GM12891 (cell line): ENCODE measurements around the gene LRFN5.
"Not testable (repeated sequence)": the region's sequence is repeated elsewhere in the genome, so short reads cannot be mapped to it uniquely, and the experiment has no call there.

ENCODE experiments used
- DNase-seq: peaks from one replicate; pipeline ENCODE4 v3.0.0; 2011; ENCODE audit warnings: low spot score; ENCODE audit not compliant: insufficient read length
- FAIRE-seq: peaks from 2 replicates; lab custom pipeline; 2011; peaks lifted over from hg19 to GRCh38; lab: Jason Lieb, UNC
- PAX5 ChIP-seq: IDR thresholded peaks from 2 replicates; pipeline ENCODE4 v1.6.1; 2011; ENCODE audit warnings: low read length, moderate library complexity, mild to moderate bottlenecking; ENCODE audit not compliant: insufficient read depth, severe bottlenecking
- POLR2A ChIP-seq: IDR thresholded peaks from 2 replicates; pipeline ENCODE4 v1.6.1; 2011; ENCODE audit warnings: low read depth, low read length, control low read depth
- POLR2AphosphoS5 ChIP-seq: IDR thresholded peaks from 2 replicates; pipeline ENCODE4 v1.6.1; 2011; ENCODE audit warnings: low read depth, low read length, control low read depth
- POU2F2 ChIP-seq: IDR thresholded peaks from 2 replicates; pipeline ENCODE4 v1.6.1; 2011; ENCODE audit warnings: low read depth, mild to moderate bottlenecking, control low read depth, low read length, moderate library complexity
- SPI1 ChIP-seq: IDR thresholded peaks from 2 replicates; pipeline ENCODE4 v1.6.1; 2011; ENCODE audit warnings: low read depth, low read length, control low read depth
- TAF1 ChIP-seq: IDR thresholded peaks from 2 replicates; pipeline ENCODE4 v1.6.1; 2011; ENCODE audit warnings: low read depth, low read length, control low read depth

Gene LRFN5

GRCh38 chr14:41663473-41663850 lies 56.8 kb downstream of the LRFN5 start:
- FAIRE-seq (no peak), DNase-seq (no peak)

GRCh38 chr14:41666301-41666700 lies 59.6 kb downstream of the LRFN5 start:
- DNase-seq (no peak), FAIRE-seq (no peak)

More at GRCh38 chr14:41663473-41663850, 56.8 kb downstream of the LRFN5 start:
- TF ChIP-seq PAX5 (no peak), TAF1 (no peak), SPI1 (no peak), POLR2A (no peak), POU2F2 (no peak), POLR2AphosphoS5 (no peak)

DNA sequence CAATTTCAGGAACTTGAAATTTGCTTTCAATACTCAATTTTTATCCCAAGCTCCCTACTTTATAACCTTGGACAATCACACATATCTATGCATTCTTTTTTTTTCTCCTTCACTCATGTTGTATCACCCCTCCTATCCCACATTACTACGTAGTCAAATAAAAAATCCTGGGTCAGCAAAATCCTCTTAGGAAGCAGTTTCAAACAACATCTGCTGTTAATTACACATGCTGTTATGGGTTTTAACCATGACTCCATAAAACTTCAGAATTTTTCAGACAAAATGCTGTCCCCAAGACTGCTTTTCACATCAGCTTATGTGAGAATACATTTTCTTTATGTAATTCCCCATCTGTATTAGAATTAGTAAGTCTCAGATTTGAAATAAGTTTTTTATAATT lies 61.7 kb downstream of the LRFN5 start:
- no peak for DNase-seq
- no peak for FAIRE-seq
- TF ChIP-seq PAX5 (no peak), POU2F2 (no peak), TAF1 (no peak), POLR2A (no peak), SPI1 (no peak), POLR2AphosphoS5 (no peak)

More at GRCh38 chr14:41666301-41666700, 59.6 kb downstream of the LRFN5 start:
- TF ChIP-seq POU2F2 (no peak), TAF1 (no peak), POLR2A (no peak), POLR2AphosphoS5 (no peak), SPI1 (no peak), PAX5 (no peak)

- DNase-seq, FAIRE-seq: not testable (repeated sequence)
These were observed 66.9 kb downstream of the LRFN5 start for GRCh38 chr14:41673601-41674000.

DNA sequence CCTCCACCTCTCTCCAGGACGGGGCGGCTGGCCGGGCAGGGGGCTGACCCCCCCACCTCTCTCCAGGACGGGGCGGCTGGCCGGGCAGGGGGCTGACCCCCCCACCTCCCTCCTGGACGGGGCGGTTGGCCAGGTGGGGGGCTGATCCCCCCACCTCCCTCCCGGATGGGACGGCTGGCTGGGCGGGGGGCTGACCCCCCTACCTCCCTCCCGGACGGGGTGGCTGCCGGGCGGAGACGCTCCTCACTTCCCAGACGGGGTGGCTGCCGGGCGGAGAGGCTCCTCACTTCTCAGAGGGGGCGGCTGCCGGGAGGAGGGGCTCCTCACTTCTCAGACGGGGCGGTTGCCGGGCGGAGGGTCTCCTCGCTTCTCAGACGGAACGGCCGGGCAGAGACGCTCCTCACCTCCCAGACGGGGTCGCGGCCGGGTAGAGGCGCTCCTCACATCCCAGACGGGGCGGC lies 67.9 kb downstream of the LRFN5 start:
- not testable (repeated sequence) for FAIRE-seq, DNase-seq

DNA sequence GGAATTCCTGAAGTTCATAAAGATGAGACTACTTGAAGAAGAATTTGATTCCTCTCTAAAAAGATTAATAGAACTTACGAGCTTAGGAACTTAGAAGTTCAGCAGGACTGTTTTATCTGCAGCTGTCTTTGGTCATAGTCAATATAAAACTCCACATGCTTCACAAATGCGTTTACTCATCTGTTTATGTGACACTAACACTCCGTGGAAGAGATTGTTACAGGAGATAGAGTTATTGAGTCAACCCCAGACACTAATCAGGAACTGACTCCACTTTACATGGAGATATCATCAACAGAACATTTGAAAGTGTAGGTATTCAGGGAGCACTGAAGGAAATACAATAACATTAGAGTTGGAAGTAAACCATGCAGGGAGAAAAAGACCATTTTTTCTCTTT lies 92.8 kb downstream of the LRFN5 start:
- DNase-seq (no peak), FAIRE-seq (no peak)
- TF ChIP-seq TAF1 (no peak), PAX5 (no peak), POLR2AphosphoS5 (no peak), POU2F2 (no peak)

- FAIRE-seq (no peak), DNase-seq (no peak)
- no peak for TF ChIP-seq SPI1
- TF ChIP-seq POLR2AphosphoS5: no peak
- TF ChIP-seq TAF1: no peak
- TF ChIP-seq PAX5: no peak
- TF ChIP-seq POLR2A: no peak
- no peak for TF ChIP-seq POU2F2
These were observed 111.9 kb downstream of the LRFN5 start for GRCh38 chr14:41718477-41719166.

DNA sequence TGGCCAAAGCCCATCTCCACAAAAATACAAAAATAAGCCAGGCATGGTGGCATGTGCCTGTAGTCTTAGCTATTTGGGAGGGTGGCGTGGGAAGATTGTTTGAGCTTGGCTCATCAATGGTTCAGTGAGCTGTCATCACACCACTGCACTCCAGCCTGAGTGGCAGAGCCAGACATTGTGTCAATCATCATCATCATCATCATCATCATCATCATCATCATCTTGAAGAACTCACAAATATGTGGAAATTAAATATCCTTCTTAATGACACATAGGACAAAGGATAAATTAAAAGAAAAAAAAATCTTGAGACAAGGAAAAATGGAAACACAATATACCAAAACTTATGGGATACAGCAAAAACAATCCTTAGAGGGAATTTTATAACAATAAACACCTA lies 132.5 kb downstream of the LRFN5 start:
- DNase-seq (no peak), FAIRE-seq (no peak)
- TF ChIP-seq POLR2A: no peak
- no peak for TF ChIP-seq POLR2AphosphoS5
- TF ChIP-seq PAX5: no peak
- no peak for TF ChIP-seq SPI1
- no peak for TF ChIP-seq TAF1
- no peak for TF ChIP-seq POU2F2

GRCh38 chr14:41743140-41743539 lies 136.5 kb downstream of the LRFN5 start:
- FAIRE-seq (no peak), DNase-seq (no peak)
- no peak for TF ChIP-seq SPI1
- no peak for TF ChIP-seq POLR2AphosphoS5
- TF ChIP-seq TAF1: no peak
- no peak for TF ChIP-seq PAX5
- TF ChIP-seq POU2F2: no peak
- TF ChIP-seq POLR2A: no peak

DNA sequence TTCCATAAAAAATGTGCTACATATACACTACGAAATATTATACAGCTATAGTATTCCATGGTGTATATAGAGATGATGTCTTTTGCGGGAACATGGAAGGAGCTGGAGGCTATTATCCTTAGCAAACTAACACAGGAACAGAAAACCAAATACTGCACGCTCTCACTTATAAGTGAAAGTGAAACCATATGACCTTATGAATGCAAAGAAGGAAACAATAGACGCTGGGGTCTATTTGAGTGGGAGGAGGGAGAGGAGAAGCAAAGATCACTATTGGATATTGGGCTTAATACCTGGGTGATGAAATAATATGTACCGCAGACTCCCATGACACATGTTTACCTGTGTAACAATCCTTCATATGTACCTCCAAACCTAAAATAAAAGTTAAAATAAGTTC lies 142.8 kb downstream of the LRFN5 start:
- no peak for FAIRE-seq
- no peak for DNase-seq
- no peak for TF ChIP-seq POLR2A

DNA sequence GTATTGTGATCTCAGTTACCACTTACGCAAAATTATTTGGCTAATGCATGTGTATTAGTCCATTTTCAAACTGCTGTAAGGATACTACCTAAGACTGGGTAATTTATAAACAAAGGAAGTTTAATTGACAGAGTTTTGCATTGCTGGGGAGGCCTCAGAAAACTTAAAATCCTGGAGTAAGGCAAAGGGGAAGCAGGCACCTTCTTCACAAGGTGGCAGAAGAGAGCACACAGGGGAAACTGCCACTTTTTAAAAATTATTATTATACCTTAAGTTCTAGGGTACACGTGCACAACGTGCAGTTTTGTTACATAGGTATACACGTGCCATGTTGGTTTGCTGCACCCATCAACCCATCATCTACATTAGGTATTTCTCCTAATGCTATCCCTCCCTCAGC lies 143.9 kb downstream of the LRFN5 start:
- FAIRE-seq, DNase-seq: not testable (repeated sequence)
